Common myeloid progenitor, CD34-positive (primary cell): ENCODE results near the gene TRANK1.
"Not testable (repeated sequence)": the region's sequence is repeated elsewhere in the genome, so short reads cannot be mapped to it uniquely, and the experiment has no call there.

Experiments
- CTCF ChIA-PET: fragments of 350-600 bp; sonication (Branson Sonifier 250); formaldehyde crosslinking; loops from one replicate; lab custom pipeline; 2021; ENCODE audit warnings: antibody characterized with exemption; lab: Charles Lee
- POLR2A ChIA-PET: fragments of 350-600 bp; sonication (Branson Sonifier 250); formaldehyde crosslinking; loops from one replicate; lab custom pipeline; 2021; ENCODE audit warnings: antibody characterized with exemption; lab: Charles Lee
- DNase-seq, 3 donors: peaks; one replicate each; pipeline versions ENCODE4 v3.0.0 to v3.0.0-alpha.2; 2013
- H3K27ac ChIP-seq, 2 experiments: 1 replicate in 1 of 2; 2 replicates in 1 of 2; pipeline ENCODE4 v1.7.0; 2013; ENCODE audit warnings: inconsistent platforms in 2 of 2, low read length in 2 of 2, mild to moderate bottlenecking in 2 of 2, low read depth in 1 of 2, moderate library complexity in 1 of 2; ENCODE audit not compliant: severe bottlenecking in 2 of 2, insufficient read depth in 1 of 2, poor library complexity in 1 of 2
- H3K27me3 ChIP-seq, 5 experiments: replicated peaks in 2 of 5; 1 replicate in 3 of 5; 2 replicates in 2 of 5; pipeline versions ENCODE4 v1.6.1 to v1.7.0; 2013; ENCODE audit warnings: low read length in 4 of 5, mild to moderate bottlenecking in 2 of 5, moderate library complexity in 2 of 5, inconsistent platforms in 1 of 5; ENCODE audit not compliant: insufficient read depth in 5 of 5, control insufficient read depth in 4 of 5
- H3K36me3 ChIP-seq, 4 experiments: 1 replicate in 2 of 4; 2 replicates in 2 of 4; pipeline versions ENCODE4 v1.6.1 to v1.7.0; 2013; ENCODE audit warnings: low read length in 3 of 4, control low read depth in 1 of 4, mild to moderate bottlenecking in 1 of 4; ENCODE audit not compliant: control insufficient read depth in 4 of 4, insufficient read depth in 4 of 4
- H3K4me1 ChIP-seq, 4 experiments: 1 replicate in 3 of 4; 2 replicates in 1 of 4; pipeline versions ENCODE4 v1.6.1 to v1.7.1; 2013; ENCODE audit warnings: low read length in 3 of 4, mild to moderate bottlenecking in 3 of 4, control low read depth in 1 of 4, inconsistent platforms in 1 of 4, moderate library complexity in 1 of 4; ENCODE audit not compliant: control insufficient read depth in 4 of 4, insufficient read depth in 4 of 4; ENCODE audit errors: control extremely low read depth in 1 of 4
- H3K4me3 ChIP-seq, 7 experiments: 1 replicate in 4 of 7; 2 replicates in 3 of 7; pipeline versions ENCODE4 v1.5.1 to v1.7.0; 2013; ENCODE audit warnings: mild to moderate bottlenecking in 7 of 7, low read length in 6 of 7, moderate library complexity in 6 of 7, inconsistent platforms in 2 of 7, low read depth in 2 of 7, control low read depth in 1 of 7; ENCODE audit not compliant: insufficient read depth in 4 of 7, control insufficient read depth in 1 of 7; ENCODE audit errors: extremely low read depth in 1 of 7
- H3K9me3 ChIP-seq, 5 experiments: 1 replicate in 4 of 5; 2 replicates in 1 of 5; pipeline versions ENCODE4 v1.6.1 to v1.7.1; 2013; ENCODE audit warnings: low read length in 4 of 5, mild to moderate bottlenecking in 2 of 5, inconsistent platforms in 1 of 5, low read depth in 1 of 5, moderate library complexity in 1 of 5; ENCODE audit not compliant: control insufficient read depth in 4 of 5, insufficient read depth in 2 of 5; ENCODE audit errors: control extremely low read depth in 1 of 5
- WGBS: methylation state at CpG from one replicate; pipeline ENCODE4 v1.1.5; 2013; ENCODE audit not compliant: insufficient coverage; 5-methylcytosine and 5-hydroxymethylcytosine counted together

The TRANK1 gene

DNA sequence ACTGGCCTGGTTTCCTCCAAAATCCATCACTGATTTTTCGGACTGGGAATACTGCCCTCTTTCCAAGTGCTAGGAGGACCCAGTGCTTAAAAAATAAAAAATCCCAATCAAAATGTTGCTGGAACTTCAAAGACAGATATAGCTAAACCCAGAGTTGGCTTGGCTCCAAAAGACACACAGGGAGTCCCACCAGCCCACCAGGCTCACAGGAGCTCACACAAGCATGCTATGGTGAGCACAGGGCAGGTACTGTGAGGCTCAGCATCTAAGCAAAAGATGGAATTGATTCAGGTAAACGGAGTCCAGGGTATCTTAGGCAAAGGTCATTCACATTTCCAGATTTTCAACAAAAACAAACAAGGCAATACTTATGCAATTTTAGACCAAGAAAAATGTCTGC is 3.7 kb downstream of the TRANK1 start:
- H3K4me1 ChIP-seq: peaks cover 0 to 18% (median 16%) of the 10 kb centered on the region in 4 experiments
- H3K9me3 ChIP-seq: peaks cover 0 to 4% (median 0%) of the 10 kb centered on the region in 5 experiments
- 95% methylated on average over 2 of the region's 2 CpGs for WGBS
- H3K36me3 ChIP-seq: peaks cover 0 to 3% (median 0%) of the 10 kb centered on the region in 4 experiments
- no peaks in the 10 kb centered on the region for H3K27me3 ChIP-seq
- no peak overlapping the region for H3K27ac ChIP-seq
- no peak for DNase-seq
- H3K4me3 ChIP-seq: no peak overlapping the region
- ChIA-PET POLR2A (no interaction called here), CTCF (interaction anchor here (1.0 to 1.2 kb wide), 2 partner anchors 22 to 84 kb away, joined by 3 to 4 read pairs; no protein-coding TSS in a partner anchor)

- no peak for DNase-seq
- Histone ChIP-seq H3K9me3 (no peaks in the 10 kb centered on the region), H3K4me1 (peaks cover 0 to 7% (median 3%) of the 10 kb centered on the region in 4 experiments), H3K27me3 (no peaks in the 10 kb centered on the region), H3K27ac (no peak overlapping the region), H3K36me3 (peaks cover 3 to 4% (median 4%) of the 10 kb centered on the region in 4 experiments), H3K4me3 (no peak overlapping the region)
- 91% methylated on average over 1 of the region's 1 CpG for WGBS
- ChIA-PET POLR2A (no interaction called here), CTCF (no interaction called here)
These were observed 7.4 kb downstream of the TRANK1 start for GRCh38 chr3:36937492-36937891.

DNA sequence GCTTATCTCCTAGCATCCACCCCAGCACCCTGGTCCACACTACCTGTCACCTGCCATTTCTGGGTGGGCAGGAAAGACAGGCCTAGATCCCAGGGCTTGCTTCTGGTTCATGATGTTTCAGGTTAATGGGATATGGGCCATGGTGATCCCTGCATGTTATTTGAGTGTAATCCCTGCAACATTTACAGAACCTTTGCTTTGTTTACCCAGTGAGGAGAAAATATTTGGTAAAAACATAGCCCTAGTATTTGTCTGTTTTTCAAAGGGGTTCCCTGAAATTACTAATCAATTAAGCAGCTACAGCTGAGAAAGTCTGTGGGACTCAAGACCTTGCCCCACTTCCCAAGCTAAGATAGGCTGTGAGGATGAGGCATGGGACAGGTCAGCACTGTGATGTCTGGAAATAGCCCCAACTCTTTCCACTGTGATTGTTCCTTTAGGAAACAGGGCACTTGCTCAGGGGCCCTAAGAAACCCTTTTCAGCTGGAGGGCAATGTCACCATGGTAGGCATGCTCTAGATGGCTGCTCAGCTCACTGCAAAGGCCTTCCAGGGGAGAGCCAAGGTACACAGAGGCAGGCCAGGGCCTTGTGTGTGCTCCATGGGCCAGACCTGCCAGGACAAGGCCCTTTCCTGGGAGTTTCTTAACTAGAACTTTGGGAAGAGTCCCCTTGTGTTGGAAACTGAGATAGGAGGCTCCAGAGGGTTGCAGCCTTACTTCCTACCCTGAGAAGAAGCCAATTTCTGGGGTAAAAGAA is 11.1 kb downstream of the TRANK1 start:
- Histone ChIP-seq H3K9me3 (no peaks in the 10 kb centered on the region), H3K36me3 (peaks cover 0 to 10% (median 4%) of the 10 kb centered on the region in 4 experiments), H3K27ac (no peak overlapping the region), H3K4me1 (peaks cover 0 to 7% (median 3%) of the 10 kb centered on the region in 4 experiments), H3K4me3 (no peak overlapping the region), H3K27me3 (no peaks in the 10 kb centered on the region)
- POLR2A ChIA-PET: no interaction called here
- no peak for DNase-seq
- CTCF ChIA-PET: interaction anchor here (1.1 to 4.7 kb wide), 7 partner anchors 8 to 28 kb away, joined by 3 to 31 read pairs (median 7); partner anchors contain the start of gene TRANK1

GRCh38 chr3:36931424-36931823 is 13.4 kb downstream of the TRANK1 start:
- H3K27me3 ChIP-seq, DNase-seq, POLR2A ChIA-PET, H3K9me3 ChIP-seq, H3K27ac ChIP-seq, H3K4me1 ChIP-seq, H3K36me3 ChIP-seq, H3K4me3 ChIP-seq: not testable (repeated sequence)
- CTCF ChIA-PET: interaction anchor here (0.9 to 4.7 kb wide), 3 partner anchors 8 to 28 kb away, joined by 3 to 31 read pairs (median 20); no protein-coding TSS in a partner anchor
- WGBS: 88% methylated on average over 1 of the region's 1 CpG

- H3K27me3 ChIP-seq: no peaks in the 10 kb centered on the region
- ChIA-PET POLR2A (no interaction called here), CTCF (interaction anchor here (1.0 to 2.3 kb wide), 3 partner anchors 8 to 16 kb away, joined by 3 to 7 read pairs (median 6); partner anchors contain the start of gene TRANK1)
- DNase-seq: no peak
- H3K9me3 ChIP-seq: no peaks in the 10 kb centered on the region
- H3K4me1 ChIP-seq: peaks cover 18 to 35% (median 27%) of the 10 kb centered on the region in 4 experiments
- H3K27ac ChIP-seq: no peak overlapping the region
- no CpG with 5 or more reads among the region's 1 CpG for WGBS
- H3K36me3 ChIP-seq: peaks cover 0 to 6% (median 1%) of the 10 kb centered on the region in 4 experiments
- no peak overlapping the region for H3K4me3 ChIP-seq
These were observed 16.6 kb downstream of the TRANK1 start for GRCh38 chr3:36928220-36928619.

DNA sequence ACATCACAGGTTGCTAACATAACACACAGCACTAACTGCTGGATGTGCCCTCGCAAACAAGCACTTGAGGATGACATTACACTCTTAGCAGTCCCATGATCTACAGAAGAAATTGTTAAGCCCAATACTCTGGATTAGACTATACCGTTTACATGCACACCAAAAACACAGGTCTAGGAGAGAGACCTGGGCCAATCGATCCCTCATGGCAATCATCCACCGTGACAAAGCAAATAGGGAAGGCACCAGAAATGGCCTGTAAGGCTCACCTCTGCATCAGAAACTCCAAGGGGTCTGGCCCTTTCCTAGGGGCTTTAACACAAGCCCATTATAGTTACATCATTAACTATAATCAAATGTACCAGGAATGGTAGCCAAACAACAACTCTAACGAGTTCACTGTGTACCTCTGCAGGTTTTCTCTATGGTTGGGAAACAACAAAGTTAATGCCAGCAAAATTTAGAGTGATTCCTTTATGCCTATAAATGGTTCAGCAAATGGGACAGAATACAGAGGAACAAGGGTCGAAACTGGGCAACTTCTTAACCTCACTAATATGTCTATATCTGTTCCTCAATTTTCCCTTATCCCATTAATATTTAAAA is 18.5 kb downstream of the TRANK1 start:
- no peak for DNase-seq
- 82% methylated on average over 5 of the region's 6 CpGs for WGBS
- no peak overlapping the region for H3K4me3 ChIP-seq
- peaks cover 0 to 6% (median 2%) of the 10 kb centered on the region in 4 experiments for H3K36me3 ChIP-seq
- CTCF ChIA-PET: interaction anchor here (1.7 to 7.3 kb wide), 2 partner anchors 8 to 19 kb away, joined by 4 to 110 read pairs; no protein-coding TSS in a partner anchor
- POLR2A ChIA-PET: no interaction called here
- H3K9me3 ChIP-seq: peaks cover 0 to 3% (median 0%) of the 10 kb centered on the region in 5 experiments
- no peaks in the 10 kb centered on the region for H3K27me3 ChIP-seq
- peak overlapping the region in 1 of 2 experiments; percentile 88 for H3K27ac ChIP-seq
- H3K4me1 ChIP-seq: peaks cover 18 to 39% (median 31%) of the 10 kb centered on the region in 4 experiments
